Measurements from ENCODE around the gene RTKN2.

Gene RTKN2

GRCh38 chr10:62303922-62304321 lies 35.3 kb upstream of the RTKN2 start:
- H3K79me2 ChIP-seq (ENCODE audit: insufficient read depth, low read length): no peaks in the 10 kb centered on the region
- no peak overlapping the region for H3K27ac ChIP-seq (ENCODE audit: low read depth, low read length)
- no peaks in the 10 kb centered on the region for H4K20me1 ChIP-seq (ENCODE audit: low read depth, low read length)
- TF ChIP-seq CTCF (IDR thresholded peaks at IDR 0.05; ENCODE audit: insufficient read depth, low read length, poor library complexity, severe bottlenecking) (no peak), EZH2phosphoT487 (conservative IDR thresholded peaks at IDR 0.05; ENCODE audit: low read length) (no peak)
- no peaks in the 10 kb centered on the region for H3F3A ChIP-seq (ENCODE audit: insufficient read depth)
- H2AFZ ChIP-seq (ENCODE audit: low read depth, low read length, severe bottlenecking): no peak overlapping the region
- H3K4me2 ChIP-seq (ENCODE audit: low read depth, low read length, poor library complexity, severe bottlenecking): no peak overlapping the region
- H3K36me3 ChIP-seq (ENCODE audit: low read length): no peaks in the 10 kb centered on the region
- no peaks in the 10 kb centered on the region for H3K9me2 ChIP-seq (replicated peaks; ENCODE audit: insufficient read depth, low read length)
- H3K4me3 ChIP-seq (ENCODE audit: insufficient read depth, low read length, poor library complexity, severe bottlenecking): no peak overlapping the region
- no peaks in the 10 kb centered on the region for H3K27me3 ChIP-seq (ENCODE audit: low read length)
- H3K9ac ChIP-seq (ENCODE audit: low read length): no peak overlapping the region
- H3K9me3 ChIP-seq (ENCODE audit: insufficient read depth, low read length): peaks cover 7% of the 10 kb centered on the region; the same call in 1 of the 2 replicates

GRCh38 chr10:62302760-62303159 lies 34.1 kb upstream of the RTKN2 start:
- Histone ChIP-seq H3K79me2 (ENCODE audit: insufficient read depth, low read length) (no peaks in the 10 kb centered on the region), H3K9me3 (ENCODE audit: insufficient read depth, low read length) (peaks cover 7% of the 10 kb centered on the region; the same call in 1 of the 2 replicates), H4K20me1 (ENCODE audit: low read depth, low read length) (no peaks in the 10 kb centered on the region), H3F3A (ENCODE audit: insufficient read depth) (no peaks in the 10 kb centered on the region), H3K27ac (ENCODE audit: low read depth, low read length) (no peak overlapping the region), H2AFZ (ENCODE audit: low read depth, low read length, severe bottlenecking) (no peak overlapping the region), H3K4me2 (ENCODE audit: low read depth, low read length, poor library complexity, severe bottlenecking) (no peak overlapping the region), H3K9ac (ENCODE audit: low read length) (no peak overlapping the region), H3K27me3 (ENCODE audit: low read length) (no peaks in the 10 kb centered on the region), H3K4me3 (ENCODE audit: insufficient read depth, low read length, poor library complexity, severe bottlenecking) (no peak overlapping the region), H3K36me3 (ENCODE audit: low read length) (no peaks in the 10 kb centered on the region), H3K9me2 (replicated peaks; ENCODE audit: insufficient read depth, low read length) (no peaks in the 10 kb centered on the region)
- TF ChIP-seq CTCF (IDR thresholded peaks at IDR 0.05; ENCODE audit: insufficient read depth, low read length, poor library complexity, severe bottlenecking) (no peak), EZH2phosphoT487 (conservative IDR thresholded peaks at IDR 0.05; ENCODE audit: low read length) (no peak)

GRCh38 chr10:62297857-62298256 lies 29.2 kb upstream of the RTKN2 start:
- no peaks in the 10 kb centered on the region for H3F3A ChIP-seq (ENCODE audit: insufficient read depth)
- no peak overlapping the region for H3K9ac ChIP-seq (ENCODE audit: low read length)
- no peak overlapping the region for H3K27ac ChIP-seq (ENCODE audit: low read depth, low read length)
- H3K27me3 ChIP-seq (ENCODE audit: low read length): no peaks in the 10 kb centered on the region
- H2AFZ ChIP-seq (ENCODE audit: low read depth, low read length, severe bottlenecking): no peak overlapping the region
- no peak overlapping the region for H3K4me3 ChIP-seq (ENCODE audit: insufficient read depth, low read length, poor library complexity, severe bottlenecking)
- H3K79me2 ChIP-seq (ENCODE audit: insufficient read depth, low read length): no peaks in the 10 kb centered on the region
- H3K36me3 ChIP-seq (ENCODE audit: low read length): no peaks in the 10 kb centered on the region
- H3K4me2 ChIP-seq (ENCODE audit: low read depth, low read length, poor library complexity, severe bottlenecking): no peak overlapping the region
- H3K9me2 ChIP-seq (replicated peaks; ENCODE audit: insufficient read depth, low read length): no peaks in the 10 kb centered on the region
- peaks cover 7% of the 10 kb centered on the region; the same call in 1 of the 2 replicates for H3K9me3 ChIP-seq (ENCODE audit: insufficient read depth, low read length)
- TF ChIP-seq EZH2phosphoT487 (conservative IDR thresholded peaks at IDR 0.05; ENCODE audit: low read length): no peak
- TF ChIP-seq CTCF (IDR thresholded peaks at IDR 0.05; ENCODE audit: insufficient read depth, low read length, poor library complexity, severe bottlenecking): no peak
- H4K20me1 ChIP-seq (ENCODE audit: low read depth, low read length): no peaks in the 10 kb centered on the region

All from SU-DHL-6 (cell line).